ENCODE results near the gene SUN5. TPM values are rescaled to one million over a fixed set of nuclear protein-coding genes. Genes with fewer than 3 reads are reported as not detected.

The SUN5 gene
- polyA plus RNA-seq, 2 of the 4 experiments (the other 2 are of a cell fraction): not detected

- no peak for TF ChIP-seq FOSB (CRISPR knock-in tag; IDR thresholded peaks at IDR 0.05)
- no peak for TF ChIP-seq GATA3 (IDR thresholded peaks at IDR 0.05; ENCODE audit: borderline replicate concordance)
- TF ChIP-seq BHLHE40 (IDR thresholded peaks at IDR 0.05; ENCODE audit: low read depth, low read length): no peak
- TF ChIP-seq MAZ (IDR thresholded peaks at IDR 0.05; ENCODE audit: borderline replicate concordance, low read depth, low read length): no peak
- TF ChIP-seq MAX (IDR thresholded peaks at IDR 0.05): no peak
- TF ChIP-seq NFE2L2 (conservative IDR thresholded peaks at IDR 0.05; ENCODE audit: low read length): no peak
- TF ChIP-seq CTCF (IDR thresholded peaks at IDR 0.05): no peak
- TF ChIP-seq CBX8 (IDR thresholded peaks at IDR 0.05): no peak
These were observed 13.3 kb upstream of the SUN5 start (continued) for GRCh38 chr20:33017542-33017941.

DNA sequence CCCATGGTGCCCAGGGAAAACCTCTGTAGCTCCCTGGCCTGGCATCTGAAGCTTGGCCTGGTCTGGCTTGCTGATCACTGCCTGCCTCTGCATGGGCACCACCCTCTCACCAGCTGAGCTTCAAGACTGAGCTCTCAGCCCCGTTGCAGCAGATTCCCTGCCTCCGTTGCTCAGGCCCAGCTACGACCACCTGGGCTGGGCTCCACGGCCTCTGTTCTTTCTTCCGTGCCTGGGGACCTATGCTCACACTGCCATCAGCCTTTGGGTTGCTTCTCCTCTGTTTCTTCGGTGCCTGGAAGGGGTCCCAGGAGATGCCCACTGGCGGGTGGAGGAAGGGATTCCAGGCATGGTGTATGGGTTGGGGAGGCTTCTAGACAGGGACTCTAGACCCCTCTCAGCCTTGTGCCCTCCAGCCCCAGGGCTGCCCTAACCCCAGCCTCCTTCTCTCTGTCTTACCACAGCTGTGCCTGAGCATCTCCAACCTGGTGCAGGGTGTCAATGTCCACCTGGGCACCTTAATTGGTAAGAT lies 12.4 kb upstream of the SUN5 start:
- Histone ChIP-seq H3K27ac (no peak overlapping the region), H3K4me3 (no peak overlapping the region), H3K4me2 (no peak overlapping the region), H3K4me1 (no peaks in the 10 kb centered on the region), H3K9me3 (no peaks in the 10 kb centered on the region)
- POLR2A ChIA-PET: interaction anchor here (0.6 kb wide), 1 partner anchor 35 kb away, joined by 3 read pairs; no protein-coding TSS in a partner anchor
- DNase-seq (ENCODE audit: low read depth in 1 of 2, low spot score in 1 of 2) (no peak), FAIRE-seq (no peak), ATAC-seq (no peak)
- TF ChIP-seq NR3C1 (IDR thresholded peaks at IDR 0.05) (no peak), USF2 (IDR thresholded peaks at IDR 0.05) (no peak), KDM1A (IDR thresholded peaks at IDR 0.05; ENCODE audit: low read depth) (no peak), CHD2 (IDR thresholded peaks at IDR 0.05; ENCODE audit: low read length, partially characterized antibody) (no peak), BHLHE40 (IDR thresholded peaks at IDR 0.05; ENCODE audit: low read depth, low read length) (no peak), ZSCAN20 (CRISPR knock-in tag; IDR thresholded peaks at IDR 0.05) (no peak), NFE2L2 (conservative IDR thresholded peaks at IDR 0.05; ENCODE audit: low read length) (no peak), SMC3 (IDR thresholded peaks at IDR 0.05) (no peak)
- TF ChIP-seq, protein P1, sequence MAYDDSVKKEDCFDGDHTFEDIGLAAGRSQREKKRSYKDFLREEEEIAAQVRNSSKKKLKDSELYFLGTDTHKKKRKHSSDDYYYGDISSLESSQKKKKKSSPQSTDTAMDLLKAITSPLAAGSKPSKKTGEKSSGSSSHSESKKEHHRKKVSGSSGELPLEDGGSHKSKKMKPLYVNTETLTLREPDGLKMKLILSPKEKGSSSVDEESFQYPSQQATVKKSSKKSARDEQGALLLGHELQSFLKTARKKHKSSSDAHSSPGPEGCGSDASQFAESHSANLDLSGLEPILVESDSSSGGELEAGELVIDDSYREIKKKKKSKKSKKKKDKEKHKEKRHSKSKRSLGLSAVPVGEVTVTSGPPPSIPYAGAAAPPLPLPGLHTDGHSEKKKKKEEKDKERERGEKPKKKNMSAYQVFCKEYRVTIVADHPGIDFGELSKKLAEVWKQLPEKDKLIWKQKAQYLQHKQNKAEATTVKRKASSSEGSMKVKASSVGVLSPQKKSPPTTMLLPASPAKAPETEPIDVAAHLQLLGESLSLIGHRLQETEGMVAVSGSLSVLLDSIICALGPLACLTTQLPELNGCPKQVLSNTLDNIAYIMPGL (CRISPR knock-in tag; IDR thresholded peaks at IDR 0.05; ENCODE audit: borderline replicate concordance): no peak
- TF ChIP-seq, protein P2, sequence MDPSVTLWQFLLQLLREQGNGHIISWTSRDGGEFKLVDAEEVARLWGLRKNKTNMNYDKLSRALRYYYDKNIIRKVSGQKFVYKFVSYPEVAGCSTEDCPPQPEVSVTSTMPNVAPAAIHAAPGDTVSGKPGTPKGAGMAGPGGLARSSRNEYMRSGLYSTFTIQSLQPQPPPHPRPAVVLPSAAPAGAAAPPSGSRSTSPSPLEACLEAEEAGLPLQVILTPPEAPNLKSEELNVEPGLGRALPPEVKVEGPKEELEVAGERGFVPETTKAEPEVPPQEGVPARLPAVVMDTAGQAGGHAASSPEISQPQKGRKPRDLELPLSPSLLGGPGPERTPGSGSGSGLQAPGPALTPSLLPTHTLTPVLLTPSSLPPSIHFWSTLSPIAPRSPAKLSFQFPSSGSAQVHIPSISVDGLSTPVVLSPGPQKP (IDR thresholded peaks at IDR 0.05; ENCODE audit: low read depth, low read length): no peak
- WGBS (ENCODE audit: missing lambda C conversion rate): 21% methylated on average over 5 of the region's 7 CpGs
- CTCF ChIA-PET: interaction anchor here (0.8 to 3.3 kb wide), 2 partner anchors 12 to 26 kb away, joined by 4 to 12 read pairs; partner anchors contain the start of gene SUN5

GRCh38 chr20:33015700-33016580 lies 11.7 kb upstream of the SUN5 start:
- Histone ChIP-seq H3K4me2 (no peak overlapping the region), H3K27ac (no peak overlapping the region), H3K4me1 (no peaks in the 10 kb centered on the region), H3K4me3 (no peak overlapping the region), H3K9me3 (no peaks in the 10 kb centered on the region)
- TF ChIP-seq, protein P2 (IDR thresholded peaks at IDR 0.05; ENCODE audit: low read depth, low read length): no peak
- no peak for TF ChIP-seq RARB (CRISPR knock-in tag; IDR thresholded peaks at IDR 0.05)
- no peak for TF ChIP-seq FOXS1 (CRISPR knock-in tag; IDR thresholded peaks at IDR 0.05)
- TF ChIP-seq E2F6 (IDR thresholded peaks at IDR 0.05; ENCODE audit: borderline replicate concordance, low read depth): no peak
- CTCF ChIA-PET: interaction anchor here (3.3 kb wide), 1 partner anchor 11 kb away, joined by 12 read pairs; the partner anchor contains the start of gene SUN5
- DNase-seq (ENCODE audit: low read depth in 1 of 2, low spot score in 1 of 2) (no peak), ATAC-seq (no peak), FAIRE-seq (no peak)
- POLR2A ChIA-PET: no interaction called here
- 9% methylated on average over 15 of the region's 15 CpGs for WGBS (ENCODE audit: missing lambda C conversion rate)

All from A549 (cell line).